Body of pancreas (tissue), 4 donors: Measurements from ENCODE around the gene LDLRAP1. TPM values are rescaled to one million over a fixed set of nuclear protein-coding genes. Genes with fewer than 3 reads are reported as not detected.

Experiments used
- ATAC-seq: fragments of 150-250 bp; one replicate; pipeline ENCODE4 v1.9.1; 2016
- DNase-seq, 4 donors: peaks; one replicate each; pipeline ENCODE4 v3.0.0-alpha.2; 2019
- H3K27ac ChIP-seq, 4 donors: fragments of 200-600 bp; sonication (generic); 1 replicate in 3 of 4; 2 replicates in 1 of 4; pipeline versions ENCODE4 v1.5.1 to v1.6.1; 2016 to 2019; ENCODE audit warnings: mild to moderate bottlenecking in 1 of 4, mixed read lengths in 1 of 4, moderate library complexity in 1 of 4
- H3K27me3 ChIP-seq, 2 donors: fragments of 200-600 bp; sonication (generic); one replicate each; pipeline ENCODE4 v1.6.0; 2016; ENCODE audit warnings: mild to moderate bottlenecking in 1 of 2
- H3K36me3 ChIP-seq, 2 donors: fragments of 200-600 bp; sonication (generic); replicated peaks in 1 of 2; 2 replicates each; pipeline ENCODE4 v1.5.1; 2016; ENCODE audit warnings: low read depth in 2 of 2; ENCODE audit not compliant: insufficient read depth in 1 of 2
- H3K4me1 ChIP-seq: fragments of 200-600 bp; sonication (generic); one replicate; pipeline ENCODE4 v1.6.0; 2016
- H3K4me3 ChIP-seq, 2 donors: fragments of 200-600 bp; sonication (generic); 1 replicate in 1 of 2; 2 replicates in 1 of 2; pipeline ENCODE4 v1.5.1; 2016 to 2019
- H3K9me3 ChIP-seq, 3 donors: fragments of 200-600 bp; sonication (generic); 1 replicate in 2 of 3; 2 replicates in 1 of 3; pipeline ENCODE4 v1.5.1; 2016
- POLR2A ChIP-seq, 3 donors: fragments of 450-650 bp; IDR thresholded peaks; one replicate each; pipeline ENCODE4 v1.6.1; 2016; ENCODE audit warnings: antibody characterized with exemption in 3 of 3, mild to moderate bottlenecking in 2 of 3
- WGBS, 2 donors: methylation state at CpG; one replicate each; pipeline ENCODE4 v1.1.5; 2017; 5-methylcytosine and 5-hydroxymethylcytosine counted together
- intact Hi-C: fragments of 100-400 bp; cut with DNase I; formaldehyde crosslinking; loops from one replicate; pipeline ENCODE4 v1.15.1; 2023
- total RNA-seq, 2 donors: library from RNA; depleted of rRNA; stranded (reverse); fragments of >200 nt; gene quantifications; one replicate each; pipeline ENCODE4 v1.1.0, GENCODE V29; 2016
- TF ChIP-seq, protein P1 (sequence below), 7 experiments: fragments of 450-650 bp in 4 of 7; fragments of 200-600 bp in 3 of 7; sonication (generic) in 3 of 7; IDR thresholded peaks; one replicate each; pipeline ENCODE4 v1.5.1; 2016 to 2019; ENCODE audit warnings: antibody characterized with exemption in 7 of 7

Gene LDLRAP1
- total RNA-seq, 2 donors from 2014 or later, result 20.8 to 23.7 TPM

- intact Hi-C loops, result no loop called here
- Histone ChIP-seq H3K27me3 (no peaks in the 10 kb centered on the region), H3K36me3 (peaks cover 0 to 4% of the 10 kb centered on the region in 2 donors), H3K27ac (no peak overlapping the region), H3K4me3 (no peak overlapping the region), H3K4me1 (peaks cover 20% of the 10 kb centered on the region), H3K9me3 (no peaks in the 10 kb centered on the region)
- DNase-seq, result no peak
- no peak for ATAC-seq
- no peak for TF ChIP-seq POLR2A (IDR thresholded peaks at IDR 0.05)
- TF ChIP-seq, protein P1, sequence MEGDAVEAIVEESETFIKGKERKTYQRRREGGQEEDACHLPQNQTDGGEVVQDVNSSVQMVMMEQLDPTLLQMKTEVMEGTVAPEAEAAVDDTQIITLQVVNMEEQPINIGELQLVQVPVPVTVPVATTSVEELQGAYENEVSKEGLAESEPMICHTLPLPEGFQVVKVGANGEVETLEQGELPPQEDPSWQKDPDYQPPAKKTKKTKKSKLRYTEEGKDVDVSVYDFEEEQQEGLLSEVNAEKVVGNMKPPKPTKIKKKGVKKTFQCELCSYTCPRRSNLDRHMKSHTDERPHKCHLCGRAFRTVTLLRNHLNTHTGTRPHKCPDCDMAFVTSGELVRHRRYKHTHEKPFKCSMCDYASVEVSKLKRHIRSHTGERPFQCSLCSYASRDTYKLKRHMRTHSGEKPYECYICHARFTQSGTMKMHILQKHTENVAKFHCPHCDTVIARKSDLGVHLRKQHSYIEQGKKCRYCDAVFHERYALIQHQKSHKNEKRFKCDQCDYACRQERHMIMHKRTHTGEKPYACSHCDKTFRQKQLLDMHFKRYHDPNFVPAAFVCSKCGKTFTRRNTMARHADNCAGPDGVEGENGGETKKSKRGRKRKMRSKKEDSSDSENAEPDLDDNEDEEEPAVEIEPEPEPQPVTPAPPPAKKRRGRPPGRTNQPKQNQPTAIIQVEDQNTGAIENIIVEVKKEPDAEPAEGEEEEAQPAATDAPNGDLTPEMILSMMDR (IDR thresholded peaks at IDR 0.05), result no peak
- WGBS, 2 donors, result 91 to 95% methylated on average over 13 to 18 of the region's 18 CpGs
Observed at GRCh38 chr1:25569597-25570396, 26.4 kb downstream of the LDLRAP1 start.

GRCh38 chr1:25570798-25571521 is 27.6 kb downstream of the LDLRAP1 start:
- no peak overlapping the region for H3K27ac ChIP-seq
- H3K27me3 ChIP-seq, result no peaks in the 10 kb centered on the region
- TF ChIP-seq, protein P1 (IDR thresholded peaks at IDR 0.05), result no peak
- TF ChIP-seq POLR2A (IDR thresholded peaks at IDR 0.05), result no peak
- ATAC-seq (no peak), DNase-seq (no peak)
- H3K4me3 ChIP-seq, result no peak overlapping the region
- peaks cover 20% of the 10 kb centered on the region for H3K4me1 ChIP-seq
- H3K36me3 ChIP-seq, result peaks cover 0 to 3% of the 10 kb centered on the region in 2 donors
- intact Hi-C loops, result no loop called here
- H3K9me3 ChIP-seq, result no peaks in the 10 kb centered on the region
- 75 to 81% methylated on average over 6 to 12 of the region's 12 CpGs for WGBS, 2 donors

DNA sequence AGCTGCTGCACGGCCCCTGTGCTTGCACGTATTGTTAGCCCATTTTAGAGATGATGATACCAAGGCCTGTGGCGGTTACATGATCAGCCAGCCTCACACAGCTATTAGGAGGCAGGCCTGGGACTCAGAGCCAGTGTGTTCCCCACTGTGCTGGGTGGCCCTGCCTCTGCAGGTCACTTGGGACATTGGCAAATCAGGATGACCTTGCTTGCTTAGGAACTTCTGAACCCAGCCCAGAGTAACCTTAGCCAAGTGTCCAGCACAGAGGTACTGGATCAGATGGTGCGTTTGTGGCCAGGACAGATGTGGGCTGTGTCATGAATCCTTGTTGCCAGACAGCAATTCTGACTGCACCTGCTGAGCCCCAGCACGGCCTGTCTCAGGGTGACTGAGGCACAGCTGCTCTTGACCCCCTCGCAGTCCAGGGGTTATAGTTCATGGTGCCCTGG is 28.1 kb downstream of the LDLRAP1 start:
- intact Hi-C loops, result no loop called here
- DNase-seq, result no peak
- H3K27ac ChIP-seq, result no peak overlapping the region
- WGBS, 2 donors, result 65 to 70% methylated on average over 5 to 6 of the region's 6 CpGs
- no peak for ATAC-seq
- no peaks in the 10 kb centered on the region for H3K36me3 ChIP-seq
- no peaks in the 10 kb centered on the region for H3K9me3 ChIP-seq
- H3K27me3 ChIP-seq, result no peaks in the 10 kb centered on the region
- peaks cover 20% of the 10 kb centered on the region for H3K4me1 ChIP-seq
- TF ChIP-seq, protein P1 (IDR thresholded peaks at IDR 0.05), result no peak
- TF ChIP-seq POLR2A (IDR thresholded peaks at IDR 0.05), result no peak
- H3K4me3 ChIP-seq, result no peak overlapping the region

DNA sequence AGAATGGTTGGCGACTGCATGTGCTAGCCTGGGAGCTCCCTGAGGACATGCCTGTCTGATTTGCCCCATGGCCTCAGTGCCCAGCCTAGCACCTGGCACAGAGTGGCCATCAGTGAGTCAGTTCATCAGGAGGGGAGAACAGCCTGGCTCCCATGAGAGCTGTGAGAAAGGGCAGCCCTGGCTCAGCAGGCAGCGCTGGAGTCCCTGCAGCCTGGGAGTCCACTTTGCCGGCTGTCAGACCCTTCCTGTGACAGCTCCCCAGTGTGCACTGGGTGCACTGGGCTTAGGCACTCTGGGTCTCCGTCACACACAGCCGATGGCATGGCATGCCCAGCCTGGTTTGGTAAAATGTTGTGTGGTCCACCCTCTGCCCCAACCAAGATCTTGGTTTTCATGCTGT is 28.7 kb downstream of the LDLRAP1 start:
- Histone ChIP-seq H3K9me3 (no peaks in the 10 kb centered on the region), H3K27me3 (no peaks in the 10 kb centered on the region), H3K4me1 (peaks cover 20% of the 10 kb centered on the region), H3K4me3 (no peak overlapping the region), H3K27ac (no peak overlapping the region), H3K36me3 (no peaks in the 10 kb centered on the region)
- DNase-seq, result no peak
- ATAC-seq, result no peak
- 84% methylated on average over 5 of the region's 5 CpGs; no CpG with 5 or more reads in 1 of the 2 donors for WGBS, 2 donors
- no peak for TF ChIP-seq POLR2A (IDR thresholded peaks at IDR 0.05)
- TF ChIP-seq, protein P1 (IDR thresholded peaks at IDR 0.05), result no peak
- intact Hi-C loops, result no loop called here
